HG02938 (cell line): ENCODE data around the gene ZNF827.

Source experiments
- ATAC-seq: cut with Tn5 transposase; IDR thresholded peaks from one replicate; pipeline ENCODE4 v1.9.1; 2021; ENCODE audit warnings: mild to moderate bottlenecking, moderate library complexity; ENCODE audit not compliant: unreplicated experiment

ZNF827 gene

DNA sequence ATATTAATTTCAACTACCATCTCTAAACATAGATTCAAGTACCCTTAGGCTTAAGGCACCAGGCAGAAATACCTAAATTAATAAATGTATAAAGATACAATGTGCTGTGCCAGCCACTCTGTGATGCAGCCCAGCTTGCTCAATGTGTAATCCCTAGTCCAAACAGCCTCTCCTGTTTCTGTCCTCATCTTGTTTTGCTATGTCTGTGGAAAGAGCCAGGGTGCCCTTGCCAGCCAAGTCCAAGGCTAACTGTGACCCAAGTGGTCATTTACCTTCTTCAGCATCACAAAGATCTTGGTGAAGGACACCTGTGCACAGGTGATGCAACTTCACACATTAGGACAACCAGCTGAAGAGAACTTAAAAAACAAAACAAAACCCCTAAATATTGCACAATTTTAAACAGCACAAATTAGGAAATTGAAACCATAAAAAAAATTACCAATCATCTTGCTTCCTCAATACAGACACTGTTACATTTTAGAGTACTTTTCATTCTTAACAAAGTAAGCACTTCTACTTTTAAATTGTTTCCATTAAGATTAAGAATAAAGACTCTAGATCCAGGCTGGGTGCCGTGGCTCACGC lies 169.1 kb downstream of the ZNF827 start:
- no peak for ATAC-seq

DNA sequence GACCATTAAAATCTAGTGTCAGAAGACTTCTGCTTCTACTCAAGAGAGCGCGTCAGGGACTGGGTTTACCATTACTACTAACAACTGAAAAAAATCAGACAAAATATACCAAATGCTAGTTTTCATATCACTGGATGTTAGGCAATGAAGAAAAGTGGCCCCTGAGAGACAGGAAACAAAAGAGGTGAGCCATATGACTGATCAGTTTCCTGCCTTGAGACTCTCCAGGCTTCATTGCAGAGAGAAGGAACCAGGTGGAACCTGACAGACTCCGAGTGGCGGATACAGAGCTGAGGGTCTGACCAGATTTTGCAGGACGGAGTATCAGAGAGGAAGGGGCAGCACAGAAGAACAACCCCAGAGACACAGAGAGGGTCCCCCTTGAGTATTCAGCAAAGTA lies 172.3 kb downstream of the ZNF827 start:
- ATAC-seq, result no peak

DNA sequence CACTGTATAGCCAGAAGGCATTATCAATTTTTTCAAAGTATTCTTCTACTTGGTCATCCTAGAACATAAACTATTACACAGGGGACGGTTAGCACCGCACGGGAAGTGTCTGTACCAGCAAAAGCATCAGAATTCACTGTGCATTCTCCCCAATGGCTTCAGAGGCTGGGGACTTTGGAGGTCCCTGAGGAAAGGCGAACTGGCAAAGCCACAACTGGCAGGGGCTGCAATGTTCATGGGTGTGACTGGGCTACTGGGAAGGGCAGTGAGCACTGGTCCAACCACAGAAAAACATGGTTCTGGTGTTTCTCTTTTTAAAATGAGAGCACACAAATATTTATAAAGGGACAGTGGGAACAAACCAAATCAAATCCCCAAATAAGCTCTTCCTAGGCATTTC lies 175.2 kb downstream of the ZNF827 start:
- no peak for ATAC-seq

DNA sequence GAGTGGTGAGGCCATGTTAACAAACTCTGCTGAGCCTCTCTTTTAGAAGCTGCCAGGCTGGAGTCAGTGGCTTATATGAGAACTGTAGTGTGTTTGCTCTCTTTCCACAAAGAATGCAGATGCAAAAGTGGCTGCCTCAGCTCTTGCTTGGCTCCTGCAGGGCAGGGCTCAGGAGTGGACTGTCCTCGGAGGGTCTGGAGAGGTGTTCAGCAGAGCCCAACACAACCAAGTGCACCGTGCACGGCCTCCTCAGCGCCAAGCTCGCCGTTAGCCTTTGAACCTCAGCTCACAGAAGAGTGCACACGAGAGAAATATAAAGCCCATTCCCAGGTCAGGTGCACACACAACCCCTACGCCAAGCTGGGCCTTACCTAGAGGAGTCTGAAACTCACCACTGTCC lies 175.9 kb downstream of the ZNF827 start:
- no peak for ATAC-seq

DNA sequence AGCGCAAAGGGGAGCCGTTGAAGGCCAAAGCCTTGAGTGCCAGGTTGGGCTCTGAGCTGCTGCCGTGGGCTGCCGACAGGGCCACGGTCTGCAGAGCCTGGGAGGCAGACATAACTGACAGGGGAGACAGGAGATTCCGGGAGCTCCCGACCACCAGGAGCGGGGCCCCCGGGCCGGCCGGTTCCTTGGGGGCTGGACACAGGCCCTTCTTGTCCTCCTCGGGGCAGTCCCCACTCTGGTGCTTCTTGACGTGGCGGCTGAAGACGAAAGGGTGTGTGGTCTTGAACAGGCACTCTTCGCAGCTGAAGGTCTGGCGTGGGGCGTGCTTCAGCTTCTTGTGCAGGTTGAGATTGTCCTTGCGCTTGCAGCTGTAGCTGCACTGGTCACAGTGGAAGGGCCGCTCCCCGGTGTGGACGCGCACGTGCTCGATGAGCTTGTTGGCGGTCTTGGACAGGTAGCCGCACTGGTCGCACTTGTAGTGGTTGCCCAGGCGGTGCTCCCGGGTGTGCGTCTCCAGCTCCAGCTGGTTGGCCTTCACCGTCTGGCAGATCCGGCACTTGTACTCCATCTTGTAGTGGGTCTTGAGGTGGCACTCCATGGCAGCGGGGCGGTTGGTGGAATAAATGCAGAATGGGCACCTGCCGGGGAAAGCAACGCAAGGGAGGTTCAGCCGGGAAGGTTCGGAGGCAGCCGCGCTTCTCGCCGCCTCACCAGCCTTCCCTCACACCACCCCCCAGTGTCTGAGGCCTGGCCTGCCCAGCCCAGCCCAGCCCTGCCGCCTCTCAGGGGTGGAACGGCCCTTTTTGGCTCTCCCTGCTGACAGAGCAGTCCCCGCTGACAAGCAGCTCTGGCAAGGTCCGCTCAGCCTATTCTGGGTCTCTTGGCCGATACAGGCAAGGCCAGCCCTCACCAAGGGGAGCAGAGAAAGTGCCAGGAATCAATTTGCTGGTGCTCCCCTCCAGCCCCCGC lies 177.4 kb downstream of the ZNF827 start:
- ATAC-seq, result no peak

DNA sequence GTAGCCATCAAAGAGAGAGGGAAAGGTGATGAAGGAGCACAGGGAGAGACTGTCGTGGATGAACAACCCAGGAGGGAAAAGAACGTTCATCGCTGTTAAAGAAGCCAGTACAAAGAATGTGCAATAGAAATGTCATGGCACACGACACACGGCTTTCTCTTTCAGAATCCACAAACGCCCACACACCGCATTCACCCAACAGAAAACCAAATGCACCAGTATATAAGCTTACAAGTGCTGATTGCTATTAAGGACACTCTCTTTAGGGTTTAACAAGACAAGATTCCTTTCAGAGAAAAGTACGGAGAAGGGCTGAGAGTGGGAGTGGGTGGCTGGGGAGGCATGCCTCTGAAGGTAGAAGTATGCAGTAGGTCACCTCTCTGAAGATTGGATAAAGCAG lies 178.4 kb downstream of the ZNF827 start:
- ATAC-seq, result no peak

GRCh38 chr4:145757188-145757587 lies 181.4 kb downstream of the ZNF827 start:
- no peak for ATAC-seq

- ATAC-seq, result no peak
Observed at GRCh38 chr4:145756244-145756643, 182.4 kb downstream of the ZNF827 start.

DNA sequence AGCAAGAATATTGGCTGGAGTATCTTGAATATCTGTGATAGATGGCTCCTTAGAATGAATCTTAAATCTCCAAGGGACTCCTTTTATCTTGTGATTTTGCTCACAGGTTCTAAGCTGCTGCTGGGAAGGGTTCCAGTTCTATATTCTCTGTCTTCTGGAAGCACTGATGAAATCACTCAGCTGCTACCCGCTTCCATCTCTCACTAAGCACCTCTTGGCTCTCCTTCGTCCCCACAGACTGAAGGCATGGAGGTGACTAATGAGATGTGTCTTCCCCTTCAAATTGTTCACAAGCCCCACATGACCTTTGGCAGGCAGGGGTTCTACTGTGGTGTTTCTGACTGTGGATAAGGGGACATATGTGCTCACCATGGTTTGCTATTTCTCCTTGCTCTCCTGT lies 182.8 kb downstream of the ZNF827 start:
- ATAC-seq, result no peak

GRCh38 chr4:145743641-145744040 lies 195.0 kb downstream of the ZNF827 start:
- ATAC-seq, result no peak

DNA sequence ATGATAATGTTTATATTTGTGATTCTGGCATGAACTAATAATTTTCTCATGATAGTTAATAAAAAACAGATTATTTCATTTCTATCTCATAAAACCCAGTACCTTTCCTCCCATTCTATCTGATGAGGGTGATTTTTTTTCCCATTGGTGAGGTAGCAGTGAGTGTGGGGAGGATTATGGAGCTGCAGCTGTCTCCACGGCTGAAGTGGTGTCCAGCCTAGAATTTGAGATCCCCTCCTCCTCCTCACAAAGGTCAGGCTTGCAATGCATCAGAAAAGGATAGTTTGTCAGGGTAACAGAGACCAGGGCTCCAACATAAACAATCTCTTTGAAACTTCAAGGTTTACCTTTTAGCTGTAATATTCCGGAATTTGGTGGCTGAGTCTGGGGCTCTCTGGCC lies 197.8 kb downstream of the ZNF827 start:
- no peak for ATAC-seq

DNA sequence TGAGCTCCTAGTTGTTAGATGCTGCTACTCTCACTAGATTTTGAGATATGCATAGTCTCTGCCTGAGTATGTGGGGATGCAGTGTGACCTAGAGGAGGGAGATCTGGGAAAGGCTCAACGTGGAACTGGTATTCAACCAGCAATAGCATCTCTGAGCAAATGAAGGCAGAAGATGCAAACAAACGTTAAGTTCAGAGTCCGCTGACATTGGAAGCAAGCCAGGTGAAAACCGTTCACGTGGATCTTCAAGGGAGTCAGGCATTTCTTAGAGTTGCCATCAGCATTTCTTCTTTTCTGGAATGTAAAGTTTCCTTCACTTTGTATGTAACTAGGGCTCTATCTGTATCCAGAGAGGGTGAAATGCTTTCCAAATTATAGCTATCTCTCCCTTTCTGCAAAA lies 198.8 kb downstream of the ZNF827 start:
- ATAC-seq, result no peak

DNA sequence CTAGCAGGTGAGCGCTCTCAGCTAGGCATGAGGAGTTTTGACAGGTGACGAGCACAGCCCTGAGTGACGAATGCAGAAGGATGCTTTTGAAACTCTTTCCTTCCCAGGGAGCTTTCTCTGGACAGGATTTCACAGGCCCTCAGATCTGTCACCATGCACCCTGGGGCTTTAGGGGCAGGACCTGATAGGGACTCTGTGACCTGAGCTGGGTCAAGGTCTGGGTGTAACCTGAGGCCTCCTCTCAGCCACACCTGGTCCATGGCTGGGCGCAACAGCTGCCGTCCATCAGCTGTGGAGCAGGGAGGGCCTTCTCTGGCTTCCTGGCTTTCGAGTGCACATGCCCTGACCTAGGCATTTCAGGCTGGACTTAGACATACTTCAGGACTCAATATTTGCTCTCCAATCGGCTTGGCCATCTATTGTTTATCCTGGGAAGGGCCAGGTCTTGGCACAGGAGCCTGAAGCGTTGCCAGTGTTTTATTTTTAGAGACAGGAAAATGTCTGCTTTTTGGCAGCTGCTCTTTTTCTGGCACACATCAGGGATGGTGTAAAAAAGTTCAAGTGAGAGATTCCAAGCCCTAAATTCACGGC lies 202.3 kb downstream of the ZNF827 start:
- ATAC-seq, result no peak

DNA sequence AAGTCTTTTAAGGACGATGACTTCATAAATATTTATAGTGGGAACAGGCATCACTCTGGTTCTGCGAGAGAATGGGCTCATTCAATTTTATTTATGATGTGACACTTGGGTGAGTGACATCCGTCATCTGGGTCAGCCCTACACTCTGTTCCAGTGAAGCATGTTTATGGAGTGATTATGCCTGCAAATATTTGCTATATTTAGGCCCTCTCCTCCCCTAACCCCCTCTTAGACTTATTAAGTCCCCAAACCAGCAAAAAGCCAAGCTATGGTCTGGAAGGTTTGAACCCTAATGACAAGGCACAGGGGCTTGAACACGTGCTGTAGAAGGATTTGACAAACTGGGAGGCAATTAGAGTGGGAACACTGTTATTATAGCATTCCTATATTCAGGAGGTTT lies 202.8 kb downstream of the ZNF827 start:
- no peak for ATAC-seq

DNA sequence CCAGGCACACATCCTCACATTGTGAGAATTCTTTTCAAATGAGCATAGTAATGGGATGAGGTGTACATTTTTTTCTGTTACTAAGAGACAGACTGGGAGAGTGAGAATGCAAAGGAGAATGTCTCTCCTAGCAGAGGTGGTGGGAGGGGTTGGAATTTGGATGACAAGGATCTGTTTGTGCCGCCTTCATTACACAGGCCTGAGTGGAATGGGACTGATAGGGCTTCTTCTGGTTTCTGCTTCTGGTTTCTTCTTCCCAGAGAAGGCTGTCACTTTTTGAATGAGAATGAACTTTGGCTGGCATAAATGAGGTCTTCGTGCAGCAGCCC lies 203.3 kb downstream of the ZNF827 start:
- ATAC-seq, result no peak

GRCh38 chr4:145734576-145735346 lies 203.9 kb downstream of the ZNF827 start:
- ATAC-seq, result no peak

DNA sequence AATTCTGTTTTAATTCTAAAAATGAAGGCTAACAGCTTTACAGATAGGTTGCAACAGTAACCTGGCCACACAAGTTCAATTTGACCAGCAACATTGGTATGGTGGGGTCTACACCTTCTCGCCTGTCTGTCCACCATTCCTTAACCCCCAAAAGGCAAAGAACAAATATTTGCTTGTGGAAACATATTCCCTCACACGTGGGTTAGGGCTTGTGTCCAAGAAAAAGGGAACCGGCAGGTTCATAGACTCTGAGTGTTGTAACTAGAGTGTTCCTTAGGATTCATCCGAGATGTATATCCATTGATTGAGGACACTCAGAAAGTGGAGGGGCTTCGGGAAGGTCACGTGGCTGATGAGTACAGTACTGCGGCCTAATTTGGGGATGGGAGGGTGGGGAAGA lies 204.6 kb downstream of the ZNF827 start:
- ATAC-seq, result no peak

DNA sequence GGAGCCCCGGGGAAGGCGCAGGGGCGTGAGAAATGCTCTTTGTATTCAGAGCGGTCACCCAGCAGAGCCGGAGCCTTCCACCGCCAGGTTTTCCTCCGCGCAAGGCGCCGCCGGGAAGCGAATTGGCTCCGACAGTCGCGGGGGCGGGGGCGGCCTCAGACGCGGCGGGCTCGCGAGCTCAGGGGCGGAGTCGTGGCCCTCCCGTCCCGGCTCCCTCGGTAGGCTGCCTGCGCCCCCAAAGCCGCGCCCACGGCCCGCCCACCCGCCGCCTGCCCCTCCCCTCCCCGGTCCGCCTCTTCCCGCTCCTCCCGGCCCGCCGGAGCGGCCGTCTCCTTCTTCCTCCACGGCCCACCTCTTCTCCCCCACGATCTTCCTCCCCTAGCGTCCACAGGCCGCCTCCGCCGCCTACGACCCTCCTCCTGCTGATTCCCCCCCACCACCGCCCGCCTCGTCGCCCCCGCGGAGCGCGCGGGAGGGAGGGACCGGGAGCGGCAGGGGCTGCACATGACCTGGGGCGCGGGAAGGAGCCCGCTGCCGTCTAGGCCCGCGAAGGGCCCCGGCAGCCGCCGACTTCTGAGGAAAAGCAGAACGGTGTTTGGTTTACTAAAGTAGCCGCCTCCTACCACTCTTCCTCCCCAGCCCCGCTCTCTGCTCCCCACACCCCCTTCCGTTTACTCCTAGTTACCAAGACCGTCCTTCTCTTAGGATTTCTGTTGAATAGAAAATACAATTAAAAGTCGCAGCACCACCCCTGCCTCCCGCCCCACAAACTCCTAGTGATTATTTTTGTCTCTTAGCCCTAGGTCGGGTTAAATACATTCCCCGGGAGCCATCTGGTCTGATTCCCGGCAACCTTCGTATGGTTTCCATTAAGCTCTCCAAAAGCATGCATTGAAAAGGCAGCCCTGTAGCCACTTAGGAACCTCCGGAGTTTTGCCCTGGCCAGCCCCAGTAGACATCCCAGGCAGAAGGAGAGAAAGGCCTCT lies 205.4 kb downstream of the ZNF827 start:
- ATAC-seq, result peak; percentile 82

DNA sequence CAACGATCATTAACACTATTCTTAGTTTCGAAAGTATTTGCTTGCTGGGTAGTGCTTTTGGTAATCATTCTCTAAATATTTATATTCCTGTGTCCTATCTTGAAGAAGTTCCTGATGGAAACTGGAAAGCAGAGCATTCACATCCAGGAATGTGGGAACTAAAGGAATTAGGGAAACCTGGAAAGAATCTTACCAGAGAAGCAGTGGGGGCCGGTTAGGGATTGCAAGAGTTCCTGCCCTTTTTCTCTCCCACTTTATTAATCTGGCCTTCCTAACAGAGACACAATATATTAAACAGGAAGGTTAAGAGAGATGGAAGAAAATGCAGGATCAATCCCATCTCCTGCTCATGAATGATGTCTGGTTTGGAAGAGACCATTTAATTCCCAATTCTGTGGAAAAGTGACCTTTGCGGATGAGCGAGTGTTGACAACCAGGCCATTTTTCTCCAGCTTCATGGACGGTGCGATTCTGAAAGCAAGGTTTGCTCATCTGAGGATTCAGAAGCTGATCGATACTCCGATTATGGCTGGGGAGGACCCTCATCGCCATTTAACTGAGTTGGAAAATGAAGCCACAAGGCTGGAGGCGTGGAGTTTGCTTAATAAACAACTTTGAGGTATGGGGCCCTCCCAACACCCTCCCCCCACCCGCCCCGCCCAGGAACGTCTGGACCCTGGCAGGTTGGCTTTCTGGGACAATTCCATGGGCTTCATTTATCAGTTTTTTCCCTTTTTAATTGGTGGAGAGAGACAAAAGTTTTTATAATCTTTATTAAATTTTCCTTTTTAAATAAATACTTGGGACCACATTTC lies 206.4 kb downstream of the ZNF827 start:
- ATAC-seq, result no peak
